B cell (primary cell): ENCODE results near the gene MOGAT1. TPM values are rescaled to one million over a fixed set of nuclear protein-coding genes. Genes with fewer than 3 reads are reported as not detected.

Experiments used
- ATAC-seq: fragments of 200-7000 bp; cut with Tn5 transposase; one replicate; pipeline ENCODE4 v1.10.0; 2021; ENCODE audit warnings: low read depth, mild to moderate bottlenecking, moderate number of reproducible peaks, moderate library complexity
- CTCF ChIA-PET: fragments of 350-600 bp; sonication (Branson Sonifier 250); formaldehyde crosslinking; loops from one replicate; lab custom pipeline; 2021; ENCODE audit warnings: antibody characterized with exemption, inconsistent platforms; lab: Charles Lee
- POLR2A ChIA-PET: fragments of 350-600 bp; sonication (Branson Sonifier 250); formaldehyde crosslinking; loops from one replicate; lab custom pipeline; 2021; ENCODE audit warnings: antibody characterized with exemption; lab: Charles Lee
- DNase-seq: peaks from one replicate; pipeline ENCODE4 v3.0.0; 2013
- H2AFZ ChIP-seq: 2 replicates; pipeline ENCODE4 v1.6.1; 2012; ENCODE audit warnings: mild to moderate bottlenecking, low read depth, low read length; ENCODE audit not compliant: insufficient read depth, poor library complexity, severe bottlenecking
- H3K27ac ChIP-seq, 2 donors: 1 replicate in 1 of 2; 2 replicates in 1 of 2; pipeline ENCODE4 v1.5.1; 2012 to 2013; ENCODE audit warnings: low read length in 2 of 2, mild to moderate bottlenecking in 2 of 2, moderate library complexity in 1 of 2
- H3K27me3 ChIP-seq, 4 experiments: fragments of 200-600 bp in 1 of 4; sonication (generic) in 1 of 4; replicated peaks in 1 of 4; 1 replicate in 2 of 4; 2 replicates in 2 of 4; pipeline versions ENCODE4 v1.6.1 to v1.7.0; 2013 to 2016; ENCODE audit warnings: low read length in 3 of 4, mild to moderate bottlenecking in 2 of 4, mixed read lengths in 1 of 4, moderate library complexity in 1 of 4; ENCODE audit not compliant: insufficient read depth in 4 of 4, control insufficient read depth in 3 of 4; ENCODE audit errors: control extremely low read depth in 1 of 4
- H3K36me3 ChIP-seq, 2 experiments: replicated peaks in 1 of 2; 1 replicate in 1 of 2; 2 replicates in 1 of 2; pipeline versions ENCODE4 v1.6.1 to v1.7.1; 2013; ENCODE audit warnings: low read length in 1 of 2; ENCODE audit not compliant: insufficient read depth in 2 of 2, control insufficient read depth in 1 of 2; ENCODE audit errors: control extremely low read depth in 1 of 2, extremely low read depth in 1 of 2
- H3K4me1 ChIP-seq, 2 donors: fragments of 200-600 bp in 1 of 2; sonication (generic) in 1 of 2; 1 replicate in 1 of 2; 2 replicates in 1 of 2; pipeline versions ENCODE4 v1.5.1 to v1.6.1; 2013 to 2017; ENCODE audit warnings: low read length in 2 of 2; ENCODE audit not compliant: control insufficient read depth in 2 of 2, insufficient read depth in 2 of 2
- H3K4me2 ChIP-seq: replicated peaks from 2 replicates; pipeline ENCODE3; 2012; ENCODE audit warnings: mild to moderate bottlenecking, low read depth, low read length; ENCODE audit not compliant: poor library complexity, severe bottlenecking
- H3K4me3 ChIP-seq, 5 experiments: fragments of 200-600 bp in 1 of 5; sonication (generic) in 1 of 5; 1 replicate in 3 of 5; 2 replicates in 2 of 5; pipeline versions ENCODE4 v1.5.1 to v1.7.0; 2011 to 2016; ENCODE audit warnings: low read length in 4 of 5, mild to moderate bottlenecking in 4 of 5, low read depth in 2 of 5, control low read depth in 1 of 5, moderate library complexity in 1 of 5; ENCODE audit not compliant: insufficient read depth in 1 of 5; ENCODE audit errors: control extremely low read depth in 1 of 5, extremely low read depth in 1 of 5
- H3K79me2 ChIP-seq: fragments of 200-600 bp; sonication (generic); one replicate; pipeline ENCODE4 v1.6.0; 2016; ENCODE audit warnings: low read length; ENCODE audit not compliant: control insufficient read depth, insufficient read depth
- H3K9ac ChIP-seq: fragments of 200-600 bp; sonication (generic); 2 replicates; pipeline ENCODE4 v1.6.1; 2017; ENCODE audit warnings: mild to moderate bottlenecking, low read length, moderate library complexity
- H3K9me3 ChIP-seq, 3 donors: one replicate each; pipeline versions ENCODE4 v1.6.1 to v1.7.1; 2013; ENCODE audit warnings: low read length in 2 of 3; ENCODE audit not compliant: control insufficient read depth in 2 of 3, insufficient read depth in 1 of 3; ENCODE audit errors: control extremely low read depth in 1 of 3
- H4K20me1 ChIP-seq: 2 replicates; pipeline ENCODE4 v1.6.0; 2012; ENCODE audit warnings: mild to moderate bottlenecking, low read length; ENCODE audit not compliant: insufficient read depth, control insufficient read depth, poor library complexity, severe bottlenecking
- H3K27ac Mint-ChIP-seq: one replicate; pipeline ENCODE4 v1.8.0; 2021; ENCODE audit warnings: mixed read lengths
- H3K27me3 Mint-ChIP-seq: one replicate; pipeline ENCODE4 v1.8.0; 2021; ENCODE audit warnings: mixed read lengths
- H3K4me1 Mint-ChIP-seq: one replicate; pipeline ENCODE4 v1.8.0; 2021; ENCODE audit warnings: mixed read lengths
- H3K4me3 Mint-ChIP-seq: one replicate; pipeline ENCODE4 v1.8.0; 2021; ENCODE audit warnings: mixed read lengths
- H3K9me3 Mint-ChIP-seq: one replicate; pipeline ENCODE4 v1.8.0; 2022; ENCODE audit warnings: mixed read lengths; ENCODE audit not compliant: insufficient read depth
- EZH2 ChIP-seq: IDR thresholded peaks from 2 replicates; pipeline ENCODE4 v1.6.1; 2012; ENCODE audit warnings: borderline replicate concordance, low read depth, mild to moderate bottlenecking, moderate library complexity, low read length; ENCODE audit not compliant: insufficient read depth, poor library complexity, severe bottlenecking
- WGBS: methylation state at CpG from one replicate; pipeline ENCODE4 v1.1.5; 2013; ENCODE audit warnings: missing lambda C conversion rate; ENCODE audit not compliant: insufficient coverage; 5-methylcytosine and 5-hydroxymethylcytosine counted together
- intact Hi-C: fragments of 100-400 bp; cut with micrococcal nuclease; formaldehyde crosslinking; loops from one replicate; pipeline ENCODE4 v1.10.0; 2022
- polyA plus RNA-seq: library from polyadenylated mRNA; depleted of rRNA; stranded (reverse); fragments of >200 nt; gene quantifications from 2 replicates; pipeline ENCODE4 v1.2.3, GENCODE V29; 2012
- total RNA-seq, 2 donors: library from RNA; stranded (reverse); fragments of 120-200 nt in 1 of 2; gene quantifications; 1 replicate in 1 of 2; 2 replicates in 1 of 2; pipeline versions ENCODE4 v1.2.3 to v1.2.4, GENCODE V29; 2013 to 2022
- TF ChIP-seq, protein P1 (sequence below): fragments of 200-600 bp; IDR thresholded peaks from one replicate; pipeline ENCODE4 v1.8.0; 2022; ENCODE audit warnings: antibody characterized with exemption, mild to moderate bottlenecking

MOGAT1 gene
- total and polyA plus RNA-seq, 2 donors (not counting 1 experiment from before 2014, with no cell fraction given): not detected

- no peak for DNase-seq
- Mint-ChIP-seq H3K4me1 (peaks cover 2% of the 10 kb centered on the region), H3K27me3 (peaks cover 22% of the 10 kb centered on the region), H3K9me3 (no peaks in the 10 kb centered on the region), H3K4me3 (no peak overlapping the region), H3K27ac (no peak overlapping the region)
- no peak overlapping the region for H2AFZ ChIP-seq
- no peaks in the 10 kb centered on the region for H4K20me1 ChIP-seq
- WGBS: 83% methylated on average over 1 of the region's 3 CpGs
- no peaks in the 10 kb centered on the region for H3K9me3 ChIP-seq
- no peak for TF ChIP-seq EZH2
- TF ChIP-seq, protein P1, sequence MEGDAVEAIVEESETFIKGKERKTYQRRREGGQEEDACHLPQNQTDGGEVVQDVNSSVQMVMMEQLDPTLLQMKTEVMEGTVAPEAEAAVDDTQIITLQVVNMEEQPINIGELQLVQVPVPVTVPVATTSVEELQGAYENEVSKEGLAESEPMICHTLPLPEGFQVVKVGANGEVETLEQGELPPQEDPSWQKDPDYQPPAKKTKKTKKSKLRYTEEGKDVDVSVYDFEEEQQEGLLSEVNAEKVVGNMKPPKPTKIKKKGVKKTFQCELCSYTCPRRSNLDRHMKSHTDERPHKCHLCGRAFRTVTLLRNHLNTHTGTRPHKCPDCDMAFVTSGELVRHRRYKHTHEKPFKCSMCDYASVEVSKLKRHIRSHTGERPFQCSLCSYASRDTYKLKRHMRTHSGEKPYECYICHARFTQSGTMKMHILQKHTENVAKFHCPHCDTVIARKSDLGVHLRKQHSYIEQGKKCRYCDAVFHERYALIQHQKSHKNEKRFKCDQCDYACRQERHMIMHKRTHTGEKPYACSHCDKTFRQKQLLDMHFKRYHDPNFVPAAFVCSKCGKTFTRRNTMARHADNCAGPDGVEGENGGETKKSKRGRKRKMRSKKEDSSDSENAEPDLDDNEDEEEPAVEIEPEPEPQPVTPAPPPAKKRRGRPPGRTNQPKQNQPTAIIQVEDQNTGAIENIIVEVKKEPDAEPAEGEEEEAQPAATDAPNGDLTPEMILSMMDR: no peak
- H3K79me2 ChIP-seq: no peaks in the 10 kb centered on the region
- POLR2A ChIA-PET: no interaction called here
- intact Hi-C loops: no loop called here
- H3K27ac ChIP-seq: no peak overlapping the region
- no peaks in the 10 kb centered on the region for H3K4me1 ChIP-seq
- no peaks in the 10 kb centered on the region for H3K36me3 ChIP-seq
- no peak for ATAC-seq
- CTCF ChIA-PET: no interaction called here
- H3K4me2 ChIP-seq: no peak overlapping the region
- H3K9ac ChIP-seq: no peak overlapping the region
- H3K27me3 ChIP-seq: no peaks in the 10 kb centered on the region
- no peak overlapping the region for H3K4me3 ChIP-seq
Measured at GRCh38 chr2:222738809-222739208, 67.4 kb downstream of the MOGAT1 start.

GRCh38 chr2:222739939-222740338, 68.5 kb downstream of the MOGAT1 start:
- DNase-seq (no peak), ATAC-seq (no peak)
- H3K27ac Mint-ChIP-seq: no peak overlapping the region
- 91% methylated on average over 4 of the region's 4 CpGs for WGBS
- H3K36me3 ChIP-seq: no peaks in the 10 kb centered on the region
- H3K79me2 ChIP-seq: no peaks in the 10 kb centered on the region
- ChIA-PET CTCF (no interaction called here), POLR2A (no interaction called here)
- H3K9me3 Mint-ChIP-seq: no peaks in the 10 kb centered on the region
- H3K4me1 ChIP-seq: no peaks in the 10 kb centered on the region
- no peak overlapping the region for H3K27ac ChIP-seq
- H3K4me3 Mint-ChIP-seq: no peak overlapping the region
- no peak overlapping the region for H2AFZ ChIP-seq
- H3K27me3 Mint-ChIP-seq: peaks cover 22% of the 10 kb centered on the region
- peaks cover 2% of the 10 kb centered on the region for H3K4me1 Mint-ChIP-seq
- no peaks in the 10 kb centered on the region for H3K9me3 ChIP-seq
- no peaks in the 10 kb centered on the region for H4K20me1 ChIP-seq
- TF ChIP-seq, protein P1: no peak
- no peak for TF ChIP-seq EZH2
- H3K27me3 ChIP-seq: no peaks in the 10 kb centered on the region
- no peak overlapping the region for H3K4me3 ChIP-seq
- no peak overlapping the region for H3K9ac ChIP-seq
- intact Hi-C loops: no loop called here
- H3K4me2 ChIP-seq: no peak overlapping the region
